HG03064 (cell line): ENCODE measurements around the gene COL5A2.

Source experiments
- ATAC-seq: cut with Tn5 transposase; IDR thresholded peaks from one replicate; pipeline ENCODE4 v1.9.1; 2021; ENCODE audit warnings: low read depth; ENCODE audit not compliant: unreplicated experiment

The COL5A2 gene

DNA sequence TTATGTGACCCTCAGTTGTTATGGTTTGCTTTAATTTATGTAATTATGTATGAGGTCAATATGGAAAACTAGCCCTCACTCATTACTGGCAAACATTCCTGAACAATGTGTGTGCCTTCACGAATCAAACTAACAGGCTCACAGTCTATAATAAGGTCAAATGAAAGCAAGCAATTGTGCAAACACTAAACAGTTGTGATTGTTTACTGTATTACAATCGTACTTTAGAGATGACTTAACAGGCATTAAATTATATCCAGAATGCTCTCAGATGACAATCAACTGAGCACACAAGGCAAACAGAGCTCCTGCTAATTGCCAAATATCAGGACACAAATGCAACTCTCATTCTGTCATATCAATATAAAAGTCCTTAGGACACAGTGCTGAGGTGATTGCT is 29.5 kb downstream of the COL5A2 start:
- ATAC-seq = no peak

DNA sequence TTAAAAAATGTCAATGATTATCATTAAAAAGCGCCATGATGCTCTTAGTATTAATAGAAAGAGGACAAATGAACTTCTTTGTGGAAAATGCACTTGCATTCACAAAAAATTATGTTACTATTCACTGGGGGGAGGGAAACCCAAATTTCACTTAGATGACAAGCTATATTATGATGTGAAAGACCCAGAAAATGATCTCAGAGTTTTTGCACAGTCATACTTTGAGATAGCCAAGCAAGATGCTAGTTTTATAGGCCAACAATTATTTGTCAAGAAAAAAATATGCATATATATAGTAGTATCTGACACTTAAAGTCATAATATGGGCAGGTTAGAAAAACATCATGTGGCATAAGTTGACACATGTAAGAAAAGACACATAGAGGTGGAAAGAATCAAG is 31.6 kb downstream of the COL5A2 start:
- no peak for ATAC-seq

DNA sequence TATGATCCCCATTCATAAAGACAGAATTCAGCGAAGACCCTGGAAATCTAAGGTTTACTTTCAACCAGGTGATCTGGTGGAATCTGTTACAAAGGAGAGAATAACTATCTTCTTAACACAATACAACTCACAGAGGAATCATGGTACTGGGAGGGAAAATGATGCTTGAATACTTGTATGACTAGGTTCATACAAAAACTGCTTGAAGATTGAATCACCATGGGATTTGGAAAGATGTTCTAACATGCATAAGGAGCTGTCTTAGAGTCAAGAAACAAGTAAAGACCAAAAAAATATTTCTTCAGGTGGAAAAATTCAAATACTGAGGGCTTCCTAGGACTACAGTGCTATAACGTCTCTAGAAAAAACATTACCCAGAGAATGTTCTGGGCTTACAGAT is 32.2 kb downstream of the COL5A2 start:
- ATAC-seq = no peak

DNA sequence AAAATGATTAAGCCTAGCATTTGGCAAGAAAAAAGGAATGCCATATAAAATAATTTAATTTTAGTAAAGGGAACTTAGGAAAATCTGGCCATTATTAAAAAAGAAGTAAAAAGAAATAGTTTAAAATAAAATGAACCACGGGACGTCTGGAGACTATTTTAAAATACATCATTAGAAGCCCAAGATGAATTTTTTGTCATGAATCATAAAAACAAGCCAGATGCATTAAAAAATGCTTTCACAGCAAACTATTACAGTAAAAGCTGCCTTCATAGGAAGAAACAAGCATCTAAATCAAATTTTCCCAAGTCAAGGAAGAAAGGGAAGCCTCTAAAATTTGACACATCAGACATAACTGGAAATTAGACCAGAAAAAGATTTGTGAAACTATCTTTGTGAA is 33.0 kb downstream of the COL5A2 start:
- no peak for ATAC-seq

DNA sequence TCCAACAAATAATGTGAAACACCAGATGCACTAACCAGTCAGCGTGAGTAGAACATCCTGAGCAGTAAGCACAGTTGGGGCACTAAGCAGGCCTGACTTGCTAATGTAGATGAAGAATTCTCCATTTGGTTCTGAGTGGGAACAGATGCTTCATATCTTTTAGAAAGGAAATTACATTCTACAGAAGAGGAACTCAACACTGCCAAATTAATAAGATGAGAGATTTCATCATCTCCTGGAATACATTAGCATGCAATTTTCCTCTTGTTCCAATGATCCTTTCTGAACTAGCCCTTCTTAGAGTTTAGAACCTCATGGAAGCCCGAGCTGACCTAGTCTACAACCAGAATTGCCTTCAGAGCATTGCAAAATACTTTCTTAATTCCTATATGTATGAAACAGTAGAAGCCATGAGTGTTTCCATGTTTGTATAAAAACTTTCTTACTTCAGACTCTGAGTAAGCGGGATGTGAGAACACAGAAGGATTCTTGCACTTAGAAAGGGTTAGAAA is 34.8 kb downstream of the COL5A2 start:
- no peak for ATAC-seq

DNA sequence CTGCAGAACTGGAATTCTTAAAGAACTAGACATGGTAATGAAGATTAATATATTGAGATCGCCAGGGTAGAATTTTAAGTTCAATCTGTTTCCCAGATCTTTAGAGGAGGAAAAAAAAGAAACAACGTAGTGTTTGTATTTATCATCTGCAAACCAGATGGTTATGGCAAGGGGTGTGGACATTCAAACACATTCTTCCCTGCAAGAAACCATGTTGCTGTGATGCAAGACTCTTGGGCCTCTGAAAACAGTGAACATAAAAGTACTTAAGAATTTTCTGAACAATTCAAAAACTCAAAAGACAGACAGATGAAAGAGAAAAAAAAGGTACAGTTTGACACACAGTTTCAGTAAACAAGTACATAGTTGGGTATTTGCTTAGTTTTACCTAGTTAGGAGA is 35.6 kb downstream of the COL5A2 start:
- ATAC-seq = no peak

DNA sequence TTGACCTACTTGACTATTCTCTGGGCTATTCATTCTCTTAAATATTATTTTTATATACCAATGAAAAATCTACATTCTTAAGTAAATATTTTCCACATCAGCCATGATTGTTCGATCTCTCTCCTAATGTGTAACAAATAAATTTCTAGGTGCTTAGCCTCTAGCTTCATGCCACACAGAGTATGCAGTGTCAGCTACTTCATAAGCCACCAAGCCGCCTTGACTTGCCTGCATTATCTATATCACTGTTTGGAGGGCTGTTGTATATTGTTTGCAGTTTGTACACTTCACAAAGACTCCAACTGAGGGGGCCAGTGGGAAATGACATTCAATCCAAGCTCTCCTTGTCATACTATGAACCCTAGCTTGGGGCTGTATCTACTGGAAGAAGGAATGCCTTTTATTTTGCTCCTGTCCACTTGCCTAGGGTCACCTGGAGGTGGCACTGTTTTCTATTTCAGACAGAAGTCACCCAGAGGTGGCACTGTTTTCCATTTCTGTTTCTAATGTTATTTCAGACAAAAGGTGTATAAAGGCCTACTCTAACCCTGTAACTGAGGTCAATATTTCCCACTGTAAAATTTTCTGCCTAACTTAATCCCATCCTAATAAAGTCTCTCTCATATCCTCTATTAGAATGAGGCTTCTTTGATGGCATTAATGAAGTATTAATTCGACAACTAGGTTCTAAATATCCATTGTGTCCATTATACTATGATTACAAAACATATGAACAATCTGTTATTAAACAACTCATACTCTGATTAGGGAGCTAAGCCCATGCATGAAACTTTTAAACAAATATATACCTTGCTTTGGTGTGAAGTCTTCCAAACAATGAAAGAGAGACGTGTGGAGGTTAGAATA is 36.4 kb downstream of the COL5A2 start:
- peak; percentile 97 for ATAC-seq

DNA sequence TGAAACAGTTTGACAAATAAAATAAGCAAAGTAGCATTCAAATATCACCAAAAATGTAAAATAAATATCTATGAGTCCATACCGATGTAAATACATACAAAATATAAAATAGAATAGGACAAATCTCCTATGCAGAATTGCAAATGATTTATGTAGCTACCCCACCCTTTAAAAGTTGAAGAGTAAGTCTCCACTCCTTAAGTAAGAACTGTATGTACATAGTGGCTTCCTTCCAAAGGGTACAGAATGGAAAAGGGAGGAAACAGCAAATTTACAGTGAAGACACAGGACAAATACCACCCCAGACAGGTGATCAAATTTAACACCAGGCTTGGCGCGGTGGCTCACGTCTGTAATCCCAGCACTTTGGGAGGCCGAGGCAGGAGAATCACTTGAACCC is 40.8 kb downstream of the COL5A2 start:
- no peak for ATAC-seq

DNA sequence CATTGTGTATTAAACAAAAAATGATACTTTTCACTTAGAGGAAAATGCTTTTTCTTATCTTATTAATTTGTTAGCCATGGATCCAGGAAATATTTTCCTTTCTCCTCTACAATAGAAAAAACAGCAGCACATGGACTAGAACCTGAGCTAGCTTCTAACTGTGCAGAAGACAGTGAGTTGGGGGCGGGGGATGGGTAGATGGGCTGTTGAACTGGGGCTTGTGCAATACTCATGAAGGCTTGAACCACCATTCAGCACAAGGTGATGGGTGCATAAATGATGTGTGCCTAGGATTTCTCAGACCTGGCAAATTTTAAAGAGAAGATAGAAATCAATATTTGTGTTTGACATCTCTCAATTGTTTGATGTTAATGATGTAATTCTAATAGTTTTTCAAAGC is 42.0 kb downstream of the COL5A2 start:
- ATAC-seq = no peak

DNA sequence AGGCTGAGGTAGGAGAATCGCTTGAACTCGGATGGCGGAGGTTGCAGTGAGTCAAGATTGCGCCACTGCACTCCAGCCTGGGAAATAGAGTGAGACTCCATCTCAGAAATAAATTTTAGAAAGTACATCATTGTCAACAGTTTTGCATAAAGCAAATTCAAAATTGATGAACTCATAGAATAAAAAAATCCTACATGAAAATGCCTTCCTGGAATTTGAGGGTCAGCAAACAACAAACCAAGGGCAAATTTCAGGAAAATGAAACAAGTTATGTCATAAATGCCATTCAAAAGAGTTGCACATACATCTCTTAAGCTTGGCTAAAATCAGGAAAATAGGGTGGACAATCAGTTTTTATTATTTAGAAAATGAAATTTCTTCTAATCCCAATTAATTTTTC is 45.1 kb downstream of the COL5A2 start:
- ATAC-seq = no peak

DNA sequence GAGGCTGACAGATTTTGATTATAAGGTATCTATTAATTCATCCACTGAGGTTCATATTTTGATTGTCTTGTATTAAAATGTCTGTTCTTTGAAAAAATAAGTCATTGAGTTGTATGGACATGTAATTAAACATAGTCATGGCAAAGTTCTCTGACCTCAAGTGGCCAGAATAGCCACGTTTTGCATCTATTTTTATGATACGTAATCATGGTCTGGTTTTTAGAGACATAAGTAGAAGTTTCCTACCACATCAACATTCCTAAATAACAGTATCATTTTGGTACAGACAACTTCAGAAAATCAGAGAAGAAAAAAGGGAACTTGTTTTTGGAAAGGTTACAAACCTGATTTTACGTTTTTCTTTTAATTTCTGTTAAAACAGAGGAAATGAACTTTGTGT is 47.6 kb downstream of the COL5A2 start:
- no peak for ATAC-seq

DNA sequence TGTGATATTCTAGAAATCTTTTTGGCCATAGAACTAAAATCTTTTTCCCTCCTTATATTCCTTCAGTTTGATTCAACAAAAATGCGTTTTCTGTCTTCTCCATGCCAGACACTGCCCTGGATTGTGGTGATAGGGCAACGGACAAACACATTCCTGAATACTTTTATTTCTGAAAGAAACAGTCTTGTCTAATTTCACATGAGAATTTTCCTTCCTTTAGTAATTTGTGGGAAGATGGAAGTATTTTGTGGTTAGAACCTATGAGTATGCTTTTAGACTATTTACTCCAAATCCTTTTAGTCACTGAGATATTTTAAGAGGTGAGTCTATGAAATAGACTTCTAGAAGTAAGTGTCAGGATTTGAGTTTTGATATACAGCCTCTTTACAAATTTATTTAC is 49.6 kb downstream of the COL5A2 start:
- no peak for ATAC-seq

DNA sequence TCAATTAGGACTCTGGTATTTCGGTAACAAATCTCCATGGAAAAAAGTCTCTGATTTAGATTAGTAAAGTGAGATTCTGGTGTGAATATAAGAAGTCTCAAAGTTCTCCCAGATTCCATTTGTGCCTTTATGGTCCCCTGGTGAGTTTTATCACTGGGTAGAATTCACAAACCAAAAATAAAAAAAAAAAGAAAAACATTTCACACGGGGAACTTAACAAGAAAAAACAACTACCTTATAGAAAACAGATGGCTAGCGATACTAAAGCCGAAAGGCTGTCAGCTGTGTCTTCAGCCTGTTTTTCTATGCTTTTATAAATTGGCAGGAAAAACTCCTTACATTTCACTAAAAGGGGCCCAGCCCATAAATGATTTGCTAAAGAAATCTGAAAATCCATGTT is 50.6 kb downstream of the COL5A2 start:
- no peak for ATAC-seq

DNA sequence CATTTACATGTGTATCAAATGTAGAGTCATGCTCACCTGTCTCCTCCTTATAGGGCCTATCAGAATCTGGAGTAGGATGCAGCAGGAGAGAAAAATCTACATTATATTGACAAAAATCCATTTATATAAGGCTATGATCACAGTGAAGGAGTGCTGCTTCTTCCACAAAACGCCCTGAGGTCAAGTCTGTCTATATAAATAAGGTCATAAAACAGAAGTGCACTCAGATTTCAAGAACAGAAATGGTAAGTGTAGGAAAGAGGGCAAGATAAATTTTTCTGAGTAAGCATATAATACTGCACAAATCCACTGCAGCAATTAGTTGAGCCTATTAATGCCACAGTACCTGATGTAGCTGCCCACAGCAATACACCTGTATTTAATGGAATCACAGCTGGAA is 51.8 kb downstream of the COL5A2 start:
- ATAC-seq = no peak

DNA sequence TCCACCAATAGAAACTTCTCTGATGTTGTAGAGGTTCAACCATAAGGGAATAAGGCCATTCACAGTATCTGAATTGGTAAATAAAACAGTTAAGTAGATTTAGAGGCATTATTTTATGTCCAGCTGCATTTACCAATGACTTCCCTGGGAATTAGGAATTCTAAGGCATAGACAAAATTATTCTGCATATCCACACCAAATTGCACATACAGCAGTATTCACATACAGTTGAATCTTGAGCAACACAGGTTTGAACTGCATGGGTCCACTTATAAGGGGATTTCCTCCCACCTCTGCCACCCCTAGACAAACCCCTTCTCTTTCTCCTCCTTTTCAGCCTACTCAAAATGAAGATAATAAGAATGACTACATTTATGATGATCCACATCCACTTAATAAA is 54.4 kb downstream of the COL5A2 start:
- ATAC-seq = no peak

DNA sequence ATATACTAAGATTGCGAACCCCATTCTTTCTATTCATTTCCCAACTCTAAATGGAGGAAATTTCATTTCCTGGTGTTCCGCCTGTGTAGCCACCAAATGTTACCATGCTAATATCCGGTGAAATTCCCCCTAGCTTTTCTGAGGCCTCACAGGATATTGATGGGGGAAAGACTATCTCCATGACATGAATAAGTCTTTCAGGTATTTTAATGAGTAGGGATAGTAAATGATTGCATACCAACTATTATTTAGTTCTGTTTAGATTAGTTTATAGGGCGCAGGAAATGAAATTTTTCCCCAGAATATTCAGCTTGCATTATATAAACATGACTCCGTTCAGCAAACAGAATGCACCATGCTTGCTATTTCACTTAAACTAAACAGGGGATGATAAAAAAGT is 55.4 kb downstream of the COL5A2 start:
- no peak for ATAC-seq

DNA sequence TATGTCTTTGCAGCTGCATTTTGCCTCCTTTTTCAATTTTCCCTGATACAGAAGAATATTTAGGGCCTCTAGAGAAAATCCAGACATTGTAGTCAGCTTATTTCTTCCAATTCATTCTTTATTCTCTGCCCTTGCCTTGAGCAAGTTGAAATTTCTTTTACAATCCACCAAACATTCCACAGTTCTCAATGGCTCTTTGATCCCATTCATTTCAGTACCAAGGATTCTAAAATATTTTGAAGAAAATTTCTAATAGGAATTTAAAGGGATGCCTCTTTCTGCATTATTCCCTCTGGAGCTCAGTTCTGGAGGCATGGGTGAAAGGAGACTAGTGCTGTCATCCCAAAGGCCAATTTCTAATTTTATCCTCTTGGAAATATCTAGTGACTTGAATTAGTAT is 61.2 kb downstream of the COL5A2 start:
- no peak for ATAC-seq

DNA sequence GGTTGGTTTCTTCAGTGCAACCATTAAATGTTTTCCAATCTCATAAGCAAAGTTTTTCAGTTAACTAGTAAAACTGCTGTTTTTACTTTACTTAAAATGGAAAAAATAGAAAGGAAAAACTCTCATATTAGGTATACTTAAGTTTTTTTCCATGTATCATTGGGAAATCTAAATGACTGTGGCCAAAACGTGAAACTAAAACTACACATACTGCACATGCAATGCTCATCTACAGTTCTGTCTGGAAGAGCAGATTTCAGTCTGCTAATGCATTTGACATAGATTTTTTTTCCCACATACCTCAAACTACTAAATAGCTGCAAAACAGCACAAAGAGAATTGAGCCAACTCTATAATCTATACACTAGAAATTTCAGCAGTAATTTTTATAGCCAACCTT is 62.6 kb downstream of the COL5A2 start:
- no peak for ATAC-seq

DNA sequence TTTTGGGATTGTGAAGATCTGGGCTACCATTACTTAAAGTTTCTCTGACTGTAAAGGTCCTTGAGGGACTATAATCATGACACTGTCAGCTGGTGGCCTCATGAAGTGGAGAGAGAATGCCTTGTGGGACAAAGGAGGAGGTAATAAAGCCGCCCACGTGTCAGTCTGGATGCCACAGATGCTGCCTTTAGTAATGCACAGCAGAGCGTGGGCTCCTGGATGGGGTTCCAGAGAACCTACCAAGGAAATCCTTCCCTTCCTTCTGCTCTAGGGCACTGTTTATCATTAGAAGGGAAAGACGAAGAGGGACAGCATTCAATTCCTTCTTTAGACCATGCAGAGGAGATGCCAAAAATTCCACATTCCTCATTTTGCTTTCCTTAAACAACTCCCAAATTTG is 63.5 kb downstream of the COL5A2 start:
- no peak for ATAC-seq

DNA sequence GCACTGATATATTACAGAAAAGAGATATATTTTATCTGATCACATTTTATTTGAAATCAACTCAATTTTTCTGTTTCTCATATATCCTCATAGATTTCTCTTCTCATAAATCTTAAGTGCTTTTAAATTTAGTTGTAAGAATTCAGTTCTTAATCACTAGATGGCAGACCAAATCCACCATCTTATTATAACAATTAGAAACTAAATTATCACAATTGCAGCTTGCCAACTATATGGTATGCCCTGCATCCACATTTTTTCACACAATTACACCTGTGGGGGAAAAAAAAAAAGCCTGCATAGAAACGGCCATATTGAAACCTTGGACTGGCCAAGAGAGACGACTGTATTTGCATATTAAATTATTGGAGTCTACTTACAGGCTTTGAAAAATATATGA is 64.4 kb downstream of the COL5A2 start:
- ATAC-seq = no peak

DNA sequence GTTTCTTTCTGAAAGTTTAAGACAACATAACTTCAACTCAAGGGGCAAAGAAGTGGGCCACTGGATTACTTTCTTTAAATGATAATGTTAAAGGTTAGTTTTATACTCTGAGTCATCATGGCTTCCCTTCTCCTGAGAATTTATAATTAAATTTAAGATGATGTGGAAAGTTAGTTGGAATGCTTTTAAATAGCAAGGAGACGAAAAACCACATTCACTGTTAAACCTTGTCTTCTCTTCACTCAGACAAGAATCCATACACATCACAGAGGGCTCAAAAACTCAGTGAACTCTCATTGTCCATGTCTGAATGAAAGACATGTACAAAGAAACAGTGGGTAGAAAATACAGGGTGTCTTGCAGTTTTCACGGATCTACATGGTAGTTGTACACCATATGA is 65.6 kb downstream of the COL5A2 start:
- ATAC-seq = no peak

DNA sequence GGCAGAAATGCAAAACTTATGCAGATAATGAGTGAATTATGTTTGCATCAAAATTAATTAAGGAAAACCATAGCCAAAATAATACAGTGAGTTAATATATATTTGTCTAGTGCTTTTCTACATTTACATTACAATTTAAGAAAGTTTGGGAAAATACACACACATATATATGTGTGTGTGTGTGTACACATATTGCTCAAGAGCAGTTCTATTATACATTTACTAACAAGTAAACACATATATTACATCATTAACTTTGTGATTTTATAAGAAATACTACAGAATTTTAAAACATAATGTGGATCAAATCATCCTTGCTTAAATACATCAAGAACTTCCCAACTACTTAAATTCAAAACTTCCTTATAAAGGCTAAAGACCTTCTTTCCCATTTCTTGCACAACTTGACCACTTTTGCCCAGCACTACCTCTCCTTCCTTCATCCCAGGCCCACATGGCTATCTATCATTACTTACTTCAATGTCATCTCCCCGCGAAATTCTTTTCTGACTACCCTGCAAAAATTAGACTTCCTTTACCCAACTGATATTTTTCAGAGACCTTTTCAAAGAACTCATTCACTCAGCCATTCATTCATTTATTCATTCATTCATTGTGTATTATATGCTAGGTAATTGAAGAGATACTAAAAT is 68.4 kb downstream of the COL5A2 start:
- no peak for ATAC-seq
